Measurements from ENCODE around the gene CNNM2. TPM values are rescaled to one million over a fixed set of nuclear protein-coding genes. Genes with fewer than 3 reads are reported as not detected.

The CNNM2 gene
- total and polyA plus RNA-seq, 2 experiments from 2014 or later = 3.3 to 18.0 TPM

- Histone ChIP-seq H3K4me3 (no peak overlapping the region), H3K4me1 (ENCODE audit: low read depth) (peaks cover 13% of the 10 kb centered on the region), H3K27ac (no peak overlapping the region), H3K36me3 (no peaks in the 10 kb centered on the region), H3K9me3 (ENCODE audit: low read depth) (no peaks in the 10 kb centered on the region), H3K27me3 (no peaks in the 10 kb centered on the region)
- DNase-seq (ENCODE audit: low read depth in 1 of 2, low spot score in 1 of 2) = no peak
- no peak for TF ChIP-seq CTCF (IDR thresholded peaks at IDR 0.05; ENCODE audit: low read depth, low read length)
Measured at GRCh38 chr10:102946992-102947391, 28.9 kb downstream of the CNNM2 start.

- no peak for DNase-seq (ENCODE audit: low read depth in 1 of 2, low spot score in 1 of 2)
- no peak for TF ChIP-seq CTCF (IDR thresholded peaks at IDR 0.05; ENCODE audit: low read depth, low read length)
- H3K9me3 ChIP-seq (ENCODE audit: low read depth) = no peaks in the 10 kb centered on the region
- no peak overlapping the region for H3K4me3 ChIP-seq
- no peaks in the 10 kb centered on the region for H3K27me3 ChIP-seq
- H3K36me3 ChIP-seq = no peaks in the 10 kb centered on the region
- H3K27ac ChIP-seq = no peak overlapping the region
- H3K4me1 ChIP-seq (ENCODE audit: low read depth) = peaks cover 13% of the 10 kb centered on the region
Measured at GRCh38 chr10:102948176-102948575, 30.1 kb downstream of the CNNM2 start.

DNA sequence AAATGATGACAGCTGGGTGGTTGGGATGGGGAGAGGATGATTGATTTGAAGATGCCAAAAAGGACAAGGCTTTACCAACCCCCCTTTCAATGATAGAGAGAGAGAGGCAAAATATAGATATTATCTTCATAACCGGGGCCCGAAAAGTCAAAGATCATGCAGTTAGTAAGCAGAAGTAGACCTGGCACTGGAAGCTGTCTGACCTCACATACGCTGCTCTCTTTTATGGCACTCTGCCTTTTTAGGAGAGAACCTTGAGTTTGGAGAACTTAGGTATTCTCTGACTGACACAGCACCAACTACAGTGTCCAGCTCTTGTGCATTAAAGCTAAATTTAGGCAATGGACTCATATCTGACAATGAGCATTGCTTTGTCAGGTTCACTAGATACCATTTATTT is 30.7 kb downstream of the CNNM2 start:
- no peak for DNase-seq (ENCODE audit: low read depth in 1 of 2, low spot score in 1 of 2)
- no peaks in the 10 kb centered on the region for H3K36me3 ChIP-seq

DNA sequence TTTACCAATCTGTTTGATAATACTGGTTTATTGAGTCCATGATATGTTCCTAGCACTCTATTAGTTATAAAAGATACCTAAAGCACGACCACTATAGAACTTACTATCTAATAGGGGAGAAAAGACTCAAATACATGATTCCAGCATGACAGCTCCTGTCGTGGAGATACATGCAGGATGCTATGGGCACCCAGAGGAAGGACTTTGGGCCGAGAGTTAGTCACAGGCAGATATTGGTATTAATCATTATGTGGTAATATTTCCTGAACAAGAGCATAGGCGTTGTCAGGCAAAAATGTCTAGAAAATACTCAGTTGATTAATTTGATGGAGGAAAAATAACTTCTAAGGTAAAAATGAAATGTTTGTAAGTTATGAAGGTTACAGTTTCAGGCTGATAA is 31.8 kb downstream of the CNNM2 start:
- H3K4me3 ChIP-seq = no peak overlapping the region
- H3K36me3 ChIP-seq = no peaks in the 10 kb centered on the region
- H3K4me1 ChIP-seq (ENCODE audit: low read depth) = peaks cover 9% of the 10 kb centered on the region
- no peak overlapping the region for H3K27ac ChIP-seq
- H3K27me3 ChIP-seq = no peaks in the 10 kb centered on the region
- DNase-seq (ENCODE audit: low read depth in 1 of 2, low spot score in 1 of 2) = no peak
- H3K9me3 ChIP-seq (ENCODE audit: low read depth) = no peaks in the 10 kb centered on the region
- TF ChIP-seq CTCF (IDR thresholded peaks at IDR 0.05; ENCODE audit: low read depth, low read length) = no peak

More for the DNA sequence above, 30.7 kb downstream of the CNNM2 start:
- Histone ChIP-seq H3K27ac (no peak overlapping the region), H3K4me3 (no peak overlapping the region), H3K4me1 (ENCODE audit: low read depth) (peaks cover 13% of the 10 kb centered on the region), H3K9me3 (ENCODE audit: low read depth) (no peaks in the 10 kb centered on the region), H3K27me3 (no peaks in the 10 kb centered on the region)
- TF ChIP-seq CTCF (IDR thresholded peaks at IDR 0.05; ENCODE audit: low read depth, low read length) = no peak

GRCh38 chr10:102951316-102951715 is 33.2 kb downstream of the CNNM2 start:
- Histone ChIP-seq H3K36me3 (no peaks in the 10 kb centered on the region), H3K4me3 (no peak overlapping the region), H3K27ac (no peak overlapping the region), H3K4me1 (ENCODE audit: low read depth) (no peaks in the 10 kb centered on the region), H3K9me3 (ENCODE audit: low read depth) (no peaks in the 10 kb centered on the region), H3K27me3 (no peaks in the 10 kb centered on the region)
- no peak for DNase-seq (ENCODE audit: low read depth in 1 of 2, low spot score in 1 of 2)
- no peak for TF ChIP-seq CTCF (IDR thresholded peaks at IDR 0.05; ENCODE audit: low read depth, low read length)

GRCh38 chr10:102959360-102959759 is 41.3 kb downstream of the CNNM2 start:
- DNase-seq (ENCODE audit: low read depth in 1 of 2, low spot score in 1 of 2) = no peak
- no peaks in the 10 kb centered on the region for H3K4me1 ChIP-seq (ENCODE audit: low read depth)

More at GRCh38 chr10:102959360-102959759, 41.3 kb downstream of the CNNM2 start:
- no peaks in the 10 kb centered on the region for H3K9me3 ChIP-seq (ENCODE audit: low read depth)
- H3K36me3 ChIP-seq = no peaks in the 10 kb centered on the region
- H3K27ac ChIP-seq = no peak overlapping the region
- H3K4me3 ChIP-seq = no peak overlapping the region
- TF ChIP-seq CTCF (IDR thresholded peaks at IDR 0.05; ENCODE audit: low read depth, low read length) = no peak
- no peaks in the 10 kb centered on the region for H3K27me3 ChIP-seq

Measured in cardiac muscle cell (in vitro differentiated cells and primary cell).